ENCODE results near the gene CAMK2D. TPM values are rescaled to one million over a fixed set of nuclear protein-coding genes. Genes with fewer than 3 reads are reported as not detected.

CAMK2D gene
- total RNA-seq, 4 donors from 2014 or later = 57.3 to 78.4 (median 61.8) TPM

DNA sequence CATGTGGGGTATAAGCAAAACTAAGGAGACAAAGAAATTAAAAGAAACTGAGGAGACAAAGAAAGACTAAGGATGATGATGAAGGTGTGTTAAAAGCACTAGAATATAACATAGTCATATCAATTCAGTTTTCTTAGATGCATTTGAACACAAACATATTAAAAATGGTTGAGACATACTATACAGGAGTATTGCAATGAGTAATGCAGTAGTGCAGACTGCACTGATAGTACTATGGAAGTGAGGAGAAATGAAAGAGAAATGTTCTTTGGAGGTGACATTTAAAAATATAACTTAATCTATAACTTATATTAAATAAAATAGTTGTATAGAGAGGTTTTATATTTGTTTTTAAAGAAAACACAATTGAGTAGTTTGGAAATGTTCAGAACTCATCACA, 279.2 kb downstream of the CAMK2D start:
- H3K4me3 ChIP-seq (replicated peaks in 1 of 3) = no peak overlapping the region
- DNase-seq = no peak

GRCh38 chr4:113481820-113482219, 279.7 kb downstream of the CAMK2D start:
- TF ChIP-seq POLR2A (IDR thresholded peaks at IDR 0.05) (no peak), CTCF (IDR thresholded peaks at IDR 0.05) (no peak)
- DNase-seq = no peak
- no peaks in the 10 kb centered on the region for H3K36me3 ChIP-seq
- intact Hi-C loops (cut with DNase I) = no loop called here
- no peaks in the 10 kb centered on the region for H3K4me1 ChIP-seq
- no peak overlapping the region for H3K4me3 ChIP-seq (replicated peaks in 1 of 3)
- H3K27ac ChIP-seq = no peak overlapping the region
- H3K9me3 ChIP-seq = no peaks in the 10 kb centered on the region
- no peaks in the 10 kb centered on the region for H3K27me3 ChIP-seq

More for the DNA sequence above, 279.2 kb downstream of the CAMK2D start:
- H3K36me3 ChIP-seq = no peaks in the 10 kb centered on the region
- H3K4me1 ChIP-seq = no peaks in the 10 kb centered on the region
- TF ChIP-seq POLR2A (IDR thresholded peaks at IDR 0.05) (no peak), CTCF (IDR thresholded peaks at IDR 0.05) (no peak)
- no peaks in the 10 kb centered on the region for H3K27me3 ChIP-seq
- intact Hi-C loops (cut with DNase I) = no loop called here
- no peak overlapping the region for H3K27ac ChIP-seq
- no peaks in the 10 kb centered on the region for H3K9me3 ChIP-seq

DNA sequence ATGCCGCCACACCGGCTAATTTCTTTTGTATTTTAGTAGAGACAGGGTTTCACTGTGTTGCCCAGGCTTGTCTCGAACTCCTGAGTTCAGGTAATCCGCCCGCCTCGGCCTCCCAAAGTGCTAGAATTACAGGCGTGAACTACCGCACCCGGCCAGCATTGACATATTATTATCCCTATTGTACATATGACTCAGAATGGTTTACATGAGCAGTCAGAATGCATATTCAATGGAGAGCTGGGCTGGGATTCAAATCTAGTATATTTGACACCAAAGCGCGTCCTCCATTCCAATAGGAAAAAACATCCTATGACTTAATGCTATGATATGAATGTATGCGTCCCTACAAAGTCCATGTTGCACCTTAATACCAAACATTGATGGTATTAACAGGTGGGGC, 281.4 kb downstream of the CAMK2D start:
- intact Hi-C loops (cut with DNase I) = no loop called here
- H3K27me3 ChIP-seq = no peaks in the 10 kb centered on the region
- WGBS, 2 donors = 91 to 99% methylated on average over 12 of the region's 12 CpGs
- TF ChIP-seq POLR2A (IDR thresholded peaks at IDR 0.05) (no peak), CTCF (IDR thresholded peaks at IDR 0.05) (no peak)
- no peak overlapping the region for H3K27ac ChIP-seq
- no peaks in the 10 kb centered on the region for H3K36me3 ChIP-seq
- no peaks in the 10 kb centered on the region for H3K4me1 ChIP-seq
- no peak for DNase-seq
- no peaks in the 10 kb centered on the region for H3K9me3 ChIP-seq
- no peak overlapping the region for H3K4me3 ChIP-seq (replicated peaks in 1 of 3)

DNA sequence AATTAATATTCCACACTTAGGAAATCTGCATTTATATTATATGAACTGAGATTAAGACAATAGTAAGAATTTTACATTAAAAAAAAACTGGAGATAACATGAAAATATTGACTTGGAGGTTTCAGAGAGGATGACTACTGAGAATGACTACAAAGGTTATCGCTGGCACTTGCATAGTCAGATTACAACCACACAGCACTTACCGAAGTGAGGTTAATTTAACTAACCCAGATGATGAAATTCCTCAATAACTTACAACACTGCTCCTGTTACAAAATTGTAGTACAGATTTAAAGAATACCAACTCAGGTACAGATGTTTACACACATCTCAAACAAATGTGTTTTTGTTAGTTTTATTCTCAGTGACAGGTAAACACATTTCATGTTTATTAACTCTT, 283.5 kb downstream of the CAMK2D start:
- H3K4me1 ChIP-seq = no peaks in the 10 kb centered on the region
- no peaks in the 10 kb centered on the region for H3K36me3 ChIP-seq
- H3K4me3 ChIP-seq (replicated peaks in 1 of 3) = no peak overlapping the region
- TF ChIP-seq CTCF (IDR thresholded peaks at IDR 0.05) (no peak), POLR2A (IDR thresholded peaks at IDR 0.05) (no peak)
- H3K9me3 ChIP-seq = no peaks in the 10 kb centered on the region
- H3K27me3 ChIP-seq = no peaks in the 10 kb centered on the region
- 84 to 89% methylated on average over 2 of the region's 2 CpGs for WGBS, 2 donors
- no peak for DNase-seq
- H3K27ac ChIP-seq = no peak overlapping the region
- intact Hi-C loops (cut with DNase I) = no loop called here

DNA sequence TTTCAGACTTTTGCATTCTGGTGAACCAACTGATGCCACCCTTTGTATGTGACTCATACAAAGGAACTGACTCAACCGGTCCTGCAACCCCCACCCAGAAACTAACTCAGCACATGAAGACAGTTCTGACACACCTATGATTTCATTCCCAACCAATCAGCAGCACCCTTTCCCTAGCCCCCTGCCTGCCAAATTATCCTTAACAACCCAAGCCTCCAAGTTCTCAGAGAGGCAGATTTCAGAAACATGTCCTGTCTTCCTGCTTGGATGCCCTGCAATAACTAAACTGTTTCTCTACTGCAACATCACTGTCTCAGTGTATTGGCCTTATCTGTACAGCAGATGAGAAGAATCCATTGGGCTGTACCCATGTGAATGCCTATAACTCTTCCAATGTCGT, 284.7 kb downstream of the CAMK2D start:
- no peaks in the 10 kb centered on the region for H3K9me3 ChIP-seq
- no peaks in the 10 kb centered on the region for H3K27me3 ChIP-seq
- no peaks in the 10 kb centered on the region for H3K36me3 ChIP-seq
- 95% methylated on average over 2 of the region's 2 CpGs for WGBS, 2 donors
- H3K4me1 ChIP-seq = no peaks in the 10 kb centered on the region
- H3K4me3 ChIP-seq (replicated peaks in 1 of 3) = no peak overlapping the region
- no peak for DNase-seq
- intact Hi-C loops (cut with DNase I) = no loop called here
- TF ChIP-seq CTCF (IDR thresholded peaks at IDR 0.05) (no peak), POLR2A (IDR thresholded peaks at IDR 0.05) (no peak)
- no peak overlapping the region for H3K27ac ChIP-seq

Data from thyroid gland (tissue), 4 donors.